GM12891 (cell line): ENCODE measurements around the gene CCDC188. TPM values are rescaled to one million over a fixed set of nuclear protein-coding genes. Genes with fewer than 3 reads are reported as not detected.

Experiments
- DNase-seq: peaks from one replicate; pipeline ENCODE4 v3.0.0; 2011; ENCODE audit warnings: low spot score; ENCODE audit not compliant: insufficient read length
- FAIRE-seq: peaks from 2 replicates; lab custom pipeline; 2011; peaks lifted over from hg19 to GRCh38; lab: Jason Lieb, UNC
- PAX5 ChIP-seq: IDR thresholded peaks from 2 replicates; pipeline ENCODE4 v1.6.1; 2011; ENCODE audit warnings: low read length, moderate library complexity, mild to moderate bottlenecking; ENCODE audit not compliant: insufficient read depth, severe bottlenecking
- POLR2A ChIP-seq: IDR thresholded peaks from 2 replicates; pipeline ENCODE4 v1.6.1; 2011; ENCODE audit warnings: low read depth, low read length, control low read depth
- POLR2AphosphoS5 ChIP-seq: IDR thresholded peaks from 2 replicates; pipeline ENCODE4 v1.6.1; 2011; ENCODE audit warnings: low read depth, low read length, control low read depth
- POU2F2 ChIP-seq: IDR thresholded peaks from 2 replicates; pipeline ENCODE4 v1.6.1; 2011; ENCODE audit warnings: low read depth, mild to moderate bottlenecking, control low read depth, low read length, moderate library complexity
- SPI1 ChIP-seq: IDR thresholded peaks from 2 replicates; pipeline ENCODE4 v1.6.1; 2011; ENCODE audit warnings: low read depth, low read length, control low read depth
- TAF1 ChIP-seq: IDR thresholded peaks from 2 replicates; pipeline ENCODE4 v1.6.1; 2011; ENCODE audit warnings: low read depth, low read length, control low read depth
- polyA plus RNA-seq: library from polyadenylated mRNA; unstranded; fragments of >200 nt; gene quantifications from one replicate; pipeline ENCODE4 v1.2.1, GENCODE V29; 2012; ENCODE audit warnings: low read depth, missing spikeins, inconsistent platforms; ENCODE audit not compliant: missing spikeins

CCDC188 gene
- polyA plus RNA-seq = 0.05 TPM

DNA sequence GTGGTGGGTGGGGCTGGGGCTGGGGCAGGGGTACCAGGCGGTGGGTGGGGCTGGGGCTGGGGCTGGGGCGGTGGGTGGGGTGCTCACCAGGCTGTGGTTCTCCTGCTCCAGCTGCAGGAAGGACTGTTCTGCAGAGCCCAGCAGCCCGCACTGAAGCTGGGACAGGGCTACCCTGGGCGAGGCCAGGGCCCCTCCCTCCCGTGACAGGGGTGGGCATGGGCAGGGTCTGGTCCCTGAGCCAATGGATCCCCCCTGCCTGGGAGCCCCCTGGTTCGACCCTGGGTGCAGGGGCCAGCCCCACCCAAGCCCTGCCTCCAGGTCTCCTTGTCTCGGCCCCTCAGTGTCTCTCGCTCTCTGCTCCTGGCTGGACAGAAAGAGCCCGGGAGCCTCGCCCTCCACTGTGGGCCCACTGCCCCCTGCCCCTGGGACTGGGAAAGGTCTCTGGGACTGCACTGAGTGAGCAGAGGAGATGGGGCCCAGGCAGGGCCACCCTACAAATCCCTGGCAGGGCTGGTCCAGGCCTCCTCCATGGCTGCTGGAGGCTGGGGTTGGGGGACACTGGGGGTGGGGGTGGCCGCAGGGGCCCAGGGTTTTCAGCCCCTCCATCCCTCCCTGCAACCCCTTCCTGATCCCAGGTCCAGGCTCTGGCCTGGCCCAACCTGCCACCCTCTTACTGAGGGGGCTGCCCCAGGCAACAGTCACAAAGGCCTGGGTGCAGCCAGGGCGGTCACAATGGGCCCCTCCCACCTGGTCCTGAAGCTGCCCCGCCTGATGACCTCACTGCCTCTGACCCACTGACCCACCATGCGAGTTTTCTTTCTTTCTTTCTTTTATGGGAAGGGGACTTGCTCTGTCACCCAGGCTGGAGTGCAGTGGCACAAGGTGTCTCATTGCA, at the start of gene CCDC188:
CCDC188 (minus strand) TSS at position 675 of the 895 bp plus-strand sequence; CDS start at position 606, 69 bp downstream.
- FAIRE-seq (no peak), DNase-seq (no peak)
- no peak for TF ChIP-seq SPI1
- TF ChIP-seq POLR2AphosphoS5 = no peak
- no peak for TF ChIP-seq TAF1
- no peak for TF ChIP-seq POU2F2
- TF ChIP-seq PAX5 = no peak
- no peak for TF ChIP-seq POLR2A

GRCh38 chr22:20199906-20200305, 49.1 kb upstream of the CCDC188 start:
- FAIRE-seq = no peak
- DNase-seq = no peak
- no peak for TF ChIP-seq POU2F2
- no peak for TF ChIP-seq SPI1
- TF ChIP-seq PAX5 = no peak

GRCh38 chr22:20199413-20199842, 48.6 kb upstream of the CCDC188 start:
- DNase-seq (no peak), FAIRE-seq (no peak)
- TF ChIP-seq POLR2A = no peak
- TF ChIP-seq POU2F2 = no peak
- TF ChIP-seq TAF1 = no peak
- TF ChIP-seq PAX5 = no peak
- no peak for TF ChIP-seq POLR2AphosphoS5
- TF ChIP-seq SPI1 = no peak

GRCh38 chr22:20198557-20199319, 47.9 kb upstream of the CCDC188 start:
- TF ChIP-seq POLR2AphosphoS5 = no peak
- FAIRE-seq = no peak
- no peak for DNase-seq

- TF ChIP-seq POU2F2 (no peak), POLR2A (no peak), POLR2AphosphoS5 (no peak), TAF1 (no peak), SPI1 (no peak), PAX5 (no peak)
- FAIRE-seq (no peak), DNase-seq (no peak)
These were observed 46.7 kb upstream of the CCDC188 start for GRCh38 chr22:20197407-20198030.

- FAIRE-seq = no peak
- DNase-seq = no peak
- TF ChIP-seq PAX5 (no peak), SPI1 (no peak), POLR2AphosphoS5 (no peak), POLR2A (no peak), POU2F2 (no peak), TAF1 (no peak)
These were observed 45.4 kb upstream of the CCDC188 start for GRCh38 chr22:20196094-20196842.

- no peak for DNase-seq
- FAIRE-seq = no peak
- TF ChIP-seq POU2F2 = no peak
- no peak for TF ChIP-seq PAX5
- TF ChIP-seq POLR2A = no peak
- TF ChIP-seq SPI1 = no peak
- no peak for TF ChIP-seq POLR2AphosphoS5
- no peak for TF ChIP-seq TAF1
These were observed 44.1 kb upstream of the CCDC188 start for GRCh38 chr22:20194681-20195593.

- FAIRE-seq (no peak), DNase-seq (no peak)
- TF ChIP-seq TAF1 (no peak), POLR2A (no peak)
These were observed 43.1 kb upstream of the CCDC188 start for GRCh38 chr22:20193761-20194494.
